T-helper 1 cell (primary cell): ENCODE measurements around the gene PPP4R2.

Experiments
- DNase-seq, 5 donors: peaks; one replicate each; pipeline ENCODE4 v3.0.0-alpha.2; 2012 to 2020
- total RNA-seq, 4 donors: gene quantifications; one replicate each; lab custom pipeline; 2026; lab: John Stamatoyannopoulos, UW

Gene PPP4R2
- total RNA-seq, result 72.7 to 109 (median 91.4) reads per million in 4 donors

- DNase-seq, result peak; percentile 85 to 92 (median 87)
Observed at GRCh38 chr3:72996473-72997333, at the start of gene PPP4R2. PPP4R2 (plus strand) TSS chr3:72996811; CDS start chr3:72997038, 227 bp downstream.

- no peak for DNase-seq
Observed at GRCh38 chr3:72947715-72948490, 48.7 kb upstream of the PPP4R2 start.

- DNase-seq, result no peak
Observed at GRCh38 chr3:72949016-72949415, 47.6 kb upstream of the PPP4R2 start.

GRCh38 chr3:72950372-72950771 lies 46.2 kb upstream of the PPP4R2 start:
- no peak for DNase-seq

- DNase-seq, result no peak
Observed at GRCh38 chr3:72950801-72951200, 45.8 kb upstream of the PPP4R2 start.

GRCh38 chr3:72951259-72951722 lies 45.3 kb upstream of the PPP4R2 start:
- DNase-seq, result no peak

GRCh38 chr3:72953325-72953956 lies 43.2 kb upstream of the PPP4R2 start:
- DNase-seq, result no peak

GRCh38 chr3:72957297-72957696 lies 39.3 kb upstream of the PPP4R2 start:
- DNase-seq, result no peak

GRCh38 chr3:72959336-72959735 lies 37.3 kb upstream of the PPP4R2 start:
- DNase-seq, result no peak

- no peak for DNase-seq
Observed at GRCh38 chr3:72960812-72961518, 35.6 kb upstream of the PPP4R2 start.

GRCh38 chr3:72961752-72962151 lies 34.9 kb upstream of the PPP4R2 start:
- DNase-seq, result no peak

GRCh38 chr3:72962317-72962716 lies 34.3 kb upstream of the PPP4R2 start:
- no peak for DNase-seq

- no peak for DNase-seq
Observed at GRCh38 chr3:72964633-72965032, 32.0 kb upstream of the PPP4R2 start.

- DNase-seq, result no peak
Observed at GRCh38 chr3:72968266-72968664, 28.3 kb upstream of the PPP4R2 start.

- no peak for DNase-seq
Observed at GRCh38 chr3:72969766-72970165, 26.8 kb upstream of the PPP4R2 start.

GRCh38 chr3:72970942-72971341 lies 25.7 kb upstream of the PPP4R2 start:
- DNase-seq, result no peak

- DNase-seq, result no peak
Observed at GRCh38 chr3:72972706-72973030, 23.9 kb upstream of the PPP4R2 start.

- DNase-seq, result no peak
Observed at GRCh38 chr3:72973031-72973723, 23.4 kb upstream of the PPP4R2 start.

GRCh38 chr3:72973786-72974185 lies 22.8 kb upstream of the PPP4R2 start:
- no peak for DNase-seq

- DNase-seq, result no peak
Observed at GRCh38 chr3:72974956-72975355, 21.7 kb upstream of the PPP4R2 start.

- no peak for DNase-seq
Observed at GRCh38 chr3:72976281-72976741, 20.3 kb upstream of the PPP4R2 start.
